ENCODE results near the gene DNAJA4. TPM values are rescaled to one million over a fixed set of nuclear protein-coding genes. Genes with fewer than 3 reads are reported as not detected.

DNAJA4 gene
- total RNA-seq, 4 donors from 2014 or later = 36.9 to 66.8 (median 48.6) TPM

DNA sequence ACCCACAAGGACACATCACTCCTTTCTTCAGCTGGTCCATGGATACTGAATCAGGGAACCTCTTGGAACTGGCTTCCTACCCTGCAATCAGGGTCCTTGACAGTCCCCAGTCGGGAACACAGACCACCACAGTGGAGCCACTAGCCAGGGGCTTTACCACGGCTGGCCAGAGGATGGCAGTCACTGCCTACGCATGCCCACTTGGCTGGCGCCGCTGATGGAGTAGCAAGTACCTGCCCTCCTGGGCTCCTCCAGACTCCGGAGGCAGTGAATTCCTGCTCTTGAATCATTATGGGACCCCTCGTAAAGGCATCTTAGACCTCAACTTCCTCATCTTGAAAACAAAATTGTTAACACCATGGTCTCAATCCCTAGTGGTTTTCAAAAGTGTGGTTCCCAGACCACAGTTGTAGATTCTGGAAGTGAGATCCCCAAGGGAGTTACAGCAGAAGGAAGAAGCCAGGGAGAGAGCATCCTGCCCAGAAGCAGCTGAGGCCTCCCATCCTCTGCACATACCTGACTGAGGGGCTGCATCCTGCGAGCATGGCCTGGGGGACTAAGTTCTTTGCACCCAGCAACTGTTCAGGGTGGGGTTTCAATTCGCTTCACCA is 44.2 kb downstream of the DNAJA4 start:
- peak; percentile 41 to 87 for DNase-seq (ENCODE audit: low spot score in 2 of 2)
- intact Hi-C loops (cut with DNase I; ENCODE audit: low total_unique reads) = loop anchor here (5.0 kb wide), 1 partner anchor 114 kb away; no protein-coding TSS in a partner anchor
- WGBS, 2 donors = 17 to 22% methylated on average over 9 of the region's 9 CpGs
- no peak overlapping the region for H3K4me3 ChIP-seq (ENCODE audit: low read depth, poor library complexity, severe bottlenecking)
- no peak for TF ChIP-seq POLR2A (IDR thresholded peaks at IDR 0.05)
- TF ChIP-seq, protein P1, sequence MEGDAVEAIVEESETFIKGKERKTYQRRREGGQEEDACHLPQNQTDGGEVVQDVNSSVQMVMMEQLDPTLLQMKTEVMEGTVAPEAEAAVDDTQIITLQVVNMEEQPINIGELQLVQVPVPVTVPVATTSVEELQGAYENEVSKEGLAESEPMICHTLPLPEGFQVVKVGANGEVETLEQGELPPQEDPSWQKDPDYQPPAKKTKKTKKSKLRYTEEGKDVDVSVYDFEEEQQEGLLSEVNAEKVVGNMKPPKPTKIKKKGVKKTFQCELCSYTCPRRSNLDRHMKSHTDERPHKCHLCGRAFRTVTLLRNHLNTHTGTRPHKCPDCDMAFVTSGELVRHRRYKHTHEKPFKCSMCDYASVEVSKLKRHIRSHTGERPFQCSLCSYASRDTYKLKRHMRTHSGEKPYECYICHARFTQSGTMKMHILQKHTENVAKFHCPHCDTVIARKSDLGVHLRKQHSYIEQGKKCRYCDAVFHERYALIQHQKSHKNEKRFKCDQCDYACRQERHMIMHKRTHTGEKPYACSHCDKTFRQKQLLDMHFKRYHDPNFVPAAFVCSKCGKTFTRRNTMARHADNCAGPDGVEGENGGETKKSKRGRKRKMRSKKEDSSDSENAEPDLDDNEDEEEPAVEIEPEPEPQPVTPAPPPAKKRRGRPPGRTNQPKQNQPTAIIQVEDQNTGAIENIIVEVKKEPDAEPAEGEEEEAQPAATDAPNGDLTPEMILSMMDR (IDR thresholded peaks at IDR 0.05) = peak in 1 of 3 donors; percentile 55

GRCh38 chr15:78311292-78311691 is 46.9 kb downstream of the DNAJA4 start:
- intact Hi-C loops (cut with DNase I; ENCODE audit: low total_unique reads) = no loop called here
- TF ChIP-seq, protein P1 (IDR thresholded peaks at IDR 0.05) = no peak
- TF ChIP-seq POLR2A (IDR thresholded peaks at IDR 0.05) = no peak
- peak in 1 of 2 donors; percentile 29 for DNase-seq (ENCODE audit: low spot score in 2 of 2)
- WGBS, 2 donors = 46 to 53% methylated on average over 3 of the region's 3 CpGs
- H3K4me3 ChIP-seq (ENCODE audit: low read depth, poor library complexity, severe bottlenecking) = no peak overlapping the region

GRCh38 chr15:78312536-78312935 is 48.2 kb downstream of the DNAJA4 start:
- no peak for TF ChIP-seq POLR2A (IDR thresholded peaks at IDR 0.05)
- TF ChIP-seq, protein P1 (IDR thresholded peaks at IDR 0.05) = no peak
- WGBS, 2 donors = 85 to 88% methylated on average over 4 of the region's 4 CpGs
- peak in 1 of 2 donors; percentile 39 for DNase-seq (ENCODE audit: low spot score in 2 of 2)
- intact Hi-C loops (cut with DNase I; ENCODE audit: low total_unique reads) = no loop called here
- H3K4me3 ChIP-seq (ENCODE audit: low read depth, poor library complexity, severe bottlenecking) = no peak overlapping the region

- intact Hi-C loops (cut with DNase I; ENCODE audit: low total_unique reads) = no loop called here
- TF ChIP-seq POLR2A (IDR thresholded peaks at IDR 0.05) = no peak
- TF ChIP-seq, protein P1 (IDR thresholded peaks at IDR 0.05) = no peak
- no peak overlapping the region for H3K4me3 ChIP-seq (ENCODE audit: low read depth, poor library complexity, severe bottlenecking)
- DNase-seq (ENCODE audit: low spot score in 2 of 2) = peak in 1 of 2 donors; percentile 70
- WGBS, 2 donors = 89 to 92% methylated on average over 5 of the region's 5 CpGs
These were observed 48.6 kb downstream of the DNAJA4 start for GRCh38 chr15:78312957-78313356.

DNA sequence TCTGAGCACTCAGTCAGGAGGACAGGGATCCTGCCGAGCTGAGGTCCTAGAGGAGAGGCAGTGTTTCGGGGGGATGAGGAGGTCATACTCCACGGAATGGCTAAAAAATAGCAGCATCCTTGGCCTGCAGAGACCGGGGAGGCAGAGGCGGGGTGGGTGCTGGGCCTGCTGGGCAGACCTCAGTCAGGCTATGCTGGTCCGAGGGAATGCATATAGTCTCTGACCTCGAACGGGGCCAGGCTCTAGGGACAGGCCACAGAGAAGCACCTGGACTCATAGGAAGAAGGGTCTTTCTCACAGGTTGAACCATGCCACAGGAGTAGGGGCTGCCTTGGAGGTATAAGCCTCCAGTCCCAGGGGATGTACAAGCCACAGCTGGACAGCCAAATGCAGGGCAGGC is 49.0 kb downstream of the DNAJA4 start:
- intact Hi-C loops (cut with DNase I; ENCODE audit: low total_unique reads) = no loop called here
- H3K4me3 ChIP-seq (ENCODE audit: low read depth, poor library complexity, severe bottlenecking) = no peak overlapping the region
- DNase-seq (ENCODE audit: low spot score in 2 of 2) = peak in 1 of 2 donors; percentile 60
- 73 to 82% methylated on average over 8 of the region's 8 CpGs for WGBS, 2 donors
- TF ChIP-seq POLR2A (IDR thresholded peaks at IDR 0.05) = no peak

- 76 to 96% methylated on average over 7 of the region's 7 CpGs for WGBS, 2 donors
- H3K4me3 ChIP-seq (ENCODE audit: low read depth, poor library complexity, severe bottlenecking) = no peak overlapping the region
- peak in 1 of 2 donors; percentile 56 for DNase-seq (ENCODE audit: low spot score in 2 of 2)
- intact Hi-C loops (cut with DNase I; ENCODE audit: low total_unique reads) = no loop called here
- TF ChIP-seq, protein P1 (IDR thresholded peaks at IDR 0.05) = no peak
- TF ChIP-seq POLR2A (IDR thresholded peaks at IDR 0.05) = no peak
These were observed 49.8 kb downstream of the DNAJA4 start for GRCh38 chr15:78314181-78314581.

Data from lower leg skin (tissue), 4 donors.